Measurements from ENCODE around the gene PIEZO2.

The PIEZO2 gene

GRCh38 chr18:11106894-11107293, 42.5 kb downstream of the PIEZO2 start:
- H3K27me3 ChIP-seq (ENCODE audit: insufficient read depth, poor library complexity, severe bottlenecking) = no peaks in the 10 kb centered on the region
- no peak overlapping the region for H3K4me3 ChIP-seq (replicated peaks; ENCODE audit: insufficient read depth, low read length)
- TF ChIP-seq SPI1 (IDR thresholded peaks at IDR 0.05; ENCODE audit: borderline replicate concordance, low read depth) = no peak
- no peak for TF ChIP-seq REST (IDR thresholded peaks at IDR 0.05; ENCODE audit: insufficient replicate concordance, low read depth)
- TF ChIP-seq GABPA (IDR thresholded peaks at IDR 0.05; ENCODE audit: low read depth) = no peak
- no peak for TF ChIP-seq POLR2AphosphoS5 (IDR thresholded peaks at IDR 0.05; ENCODE audit: low read depth)
- TF ChIP-seq, protein P1, sequence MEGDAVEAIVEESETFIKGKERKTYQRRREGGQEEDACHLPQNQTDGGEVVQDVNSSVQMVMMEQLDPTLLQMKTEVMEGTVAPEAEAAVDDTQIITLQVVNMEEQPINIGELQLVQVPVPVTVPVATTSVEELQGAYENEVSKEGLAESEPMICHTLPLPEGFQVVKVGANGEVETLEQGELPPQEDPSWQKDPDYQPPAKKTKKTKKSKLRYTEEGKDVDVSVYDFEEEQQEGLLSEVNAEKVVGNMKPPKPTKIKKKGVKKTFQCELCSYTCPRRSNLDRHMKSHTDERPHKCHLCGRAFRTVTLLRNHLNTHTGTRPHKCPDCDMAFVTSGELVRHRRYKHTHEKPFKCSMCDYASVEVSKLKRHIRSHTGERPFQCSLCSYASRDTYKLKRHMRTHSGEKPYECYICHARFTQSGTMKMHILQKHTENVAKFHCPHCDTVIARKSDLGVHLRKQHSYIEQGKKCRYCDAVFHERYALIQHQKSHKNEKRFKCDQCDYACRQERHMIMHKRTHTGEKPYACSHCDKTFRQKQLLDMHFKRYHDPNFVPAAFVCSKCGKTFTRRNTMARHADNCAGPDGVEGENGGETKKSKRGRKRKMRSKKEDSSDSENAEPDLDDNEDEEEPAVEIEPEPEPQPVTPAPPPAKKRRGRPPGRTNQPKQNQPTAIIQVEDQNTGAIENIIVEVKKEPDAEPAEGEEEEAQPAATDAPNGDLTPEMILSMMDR (IDR thresholded peaks at IDR 0.05; ENCODE audit: insufficient read depth, low read length) = no peak
- no peak overlapping the region for H3K27ac ChIP-seq (replicated peaks)
- DNase-seq (ENCODE audit: low read depth in 1 of 2, low spot score in 1 of 2) = no peak

- TF ChIP-seq, protein P1 (IDR thresholded peaks at IDR 0.05; ENCODE audit: insufficient read depth, low read length) = no peak
- TF ChIP-seq REST (IDR thresholded peaks at IDR 0.05; ENCODE audit: insufficient replicate concordance, low read depth) (no peak), SPI1 (IDR thresholded peaks at IDR 0.05; ENCODE audit: borderline replicate concordance, low read depth) (no peak), POLR2AphosphoS5 (IDR thresholded peaks at IDR 0.05; ENCODE audit: low read depth) (no peak), GABPA (IDR thresholded peaks at IDR 0.05; ENCODE audit: low read depth) (no peak)
- Histone ChIP-seq H3K4me3 (replicated peaks; ENCODE audit: insufficient read depth, low read length) (no peak overlapping the region), H3K27ac (replicated peaks) (no peak overlapping the region), H3K27me3 (ENCODE audit: insufficient read depth, poor library complexity, severe bottlenecking) (no peaks in the 10 kb centered on the region)
- no peak for DNase-seq (ENCODE audit: low read depth in 1 of 2, low spot score in 1 of 2)
These were observed 43.9 kb downstream of the PIEZO2 start for GRCh38 chr18:11105463-11105862.

GRCh38 chr18:11104307-11104706, 45.1 kb downstream of the PIEZO2 start:
- Histone ChIP-seq H3K4me3 (replicated peaks; ENCODE audit: insufficient read depth, low read length) (no peak overlapping the region), H3K27me3 (ENCODE audit: insufficient read depth, poor library complexity, severe bottlenecking) (no peaks in the 10 kb centered on the region), H3K27ac (replicated peaks) (no peak overlapping the region)
- no peak for DNase-seq (ENCODE audit: low read depth in 1 of 2, low spot score in 1 of 2)
- TF ChIP-seq POLR2AphosphoS5 (IDR thresholded peaks at IDR 0.05; ENCODE audit: low read depth) (no peak), REST (IDR thresholded peaks at IDR 0.05; ENCODE audit: insufficient replicate concordance, low read depth) (no peak), GABPA (IDR thresholded peaks at IDR 0.05; ENCODE audit: low read depth) (no peak), SPI1 (IDR thresholded peaks at IDR 0.05; ENCODE audit: borderline replicate concordance, low read depth) (no peak)
- TF ChIP-seq, protein P1 (IDR thresholded peaks at IDR 0.05; ENCODE audit: insufficient read depth, low read length) = no peak
